Endothelial cell of umbilical vein (primary cell): ENCODE measurements around the gene ZIC4. TPM values are rescaled to one million over a fixed set of nuclear protein-coding genes. Genes with fewer than 3 reads are reported as not detected.

Source experiments
- BruUV-seq: library from RNA; stranded (reverse); fragments of 400-500 nt; replicated peaks from 2 replicates; lab custom pipeline; 2021; lab: Mats Ljungman, UMichigan
- CTCF ChIA-PET: fragments of 300-600, 350-600 bp; sonication (Branson Sonifier 250); formaldehyde crosslinking; loops from one replicate; lab custom pipeline; 2021; ENCODE audit warnings: antibody characterized with exemption, inconsistent platforms; lab: Charles Lee
- POLR2A ChIA-PET: fragments of 300-600, 350-600 bp; sonication (Branson Sonifier 250); formaldehyde crosslinking; loops from one replicate; lab custom pipeline; 2021; ENCODE audit warnings: antibody characterized with exemption, inconsistent platforms; lab: Charles Lee
- DNase-seq: peaks from one replicate; pipeline ENCODE4 v3.0.0-alpha.2; 2011; ENCODE audit warnings: low read depth, low spot score
- FAIRE-seq: peaks from 2 replicates; lab custom pipeline; 2011; peaks lifted over from hg19 to GRCh38; lab: Jason Lieb, UNC
- H2AFZ ChIP-seq: 2 replicates; pipeline ENCODE4 v1.6.0; 2012; ENCODE audit warnings: low read depth, low read length, control low read depth, inconsistent platforms
- H3K27ac ChIP-seq: 2 replicates; pipeline ENCODE4 v1.5.1; 2011; ENCODE audit warnings: low read depth, mild to moderate bottlenecking, control low read depth, low read length, moderate library complexity; ENCODE audit not compliant: insufficient read depth
- H3K27me3 ChIP-seq, 2 experiments: 2 replicates each; pipeline versions ENCODE4 v1.6.0 to v1.6.1; 2011; ENCODE audit warnings: low read length in 2 of 2, mixed read lengths in 1 of 2; ENCODE audit not compliant: control insufficient read depth in 2 of 2, insufficient read depth in 2 of 2
- H3K36me3 ChIP-seq, 2 experiments: 2 replicates in 1 of 2; 3 replicates in 1 of 2; pipeline ENCODE4 v1.5.1; 2011; ENCODE audit warnings: low read length in 2 of 2, mild to moderate bottlenecking in 1 of 2, moderate library complexity in 1 of 2; ENCODE audit not compliant: control insufficient read depth in 2 of 2, insufficient read depth in 2 of 2; ENCODE audit errors: extremely low read depth in 1 of 2
- H3K4me1 ChIP-seq: 3 replicates; pipeline ENCODE4 v1.5.1; 2011; ENCODE audit warnings: mild to moderate bottlenecking, low read length; ENCODE audit not compliant: control insufficient read depth, insufficient read depth; ENCODE audit errors: extremely low read depth
- H3K4me2 ChIP-seq: 2 replicates; pipeline ENCODE4 v1.6.1; 2011; ENCODE audit warnings: low read length, control low read depth, mixed read lengths; ENCODE audit not compliant: insufficient read depth
- H3K4me3 ChIP-seq, 3 experiments: fragments of 200-600 bp in 1 of 3; sonication (generic), shearing (Covaris generic) in 1 of 3; replicated peaks in 1 of 3; 2 replicates each; pipeline ENCODE4 v1.5.1; 2011 to 2016; ENCODE audit warnings: control low read depth in 3 of 3, low read length in 3 of 3, mild to moderate bottlenecking in 2 of 3, inconsistent platforms in 1 of 3, low read depth in 1 of 3, moderate library complexity in 1 of 3; ENCODE audit not compliant: insufficient read depth in 1 of 3
- H3K79me2 ChIP-seq: 2 replicates; pipeline ENCODE4 v1.6.0; 2012; ENCODE audit warnings: low read length, inconsistent platforms; ENCODE audit not compliant: control insufficient read depth, insufficient read depth
- H3K9ac ChIP-seq: replicated peaks from 2 replicates; pipeline ENCODE3; 2011; ENCODE audit warnings: low read length, control low read depth; ENCODE audit not compliant: insufficient read depth; ENCODE audit errors: extremely low read depth
- H3K9me1 ChIP-seq: replicated peaks from 3 replicates; pipeline ENCODE4 v1.6.0; 2011; ENCODE audit warnings: mild to moderate bottlenecking, low read length; ENCODE audit not compliant: control insufficient read depth, insufficient read depth; ENCODE audit errors: extremely low read depth
- H3K9me3 ChIP-seq: replicated peaks from 2 replicates; pipeline ENCODE4 v1.5.1; 2012; ENCODE audit warnings: low read length, inconsistent platforms; ENCODE audit not compliant: control insufficient read depth, insufficient read depth
- H4K20me1 ChIP-seq: replicated peaks from 2 replicates; pipeline ENCODE3; 2011; ENCODE audit warnings: mild to moderate bottlenecking, low read length; ENCODE audit not compliant: control insufficient read depth, insufficient read depth; ENCODE audit errors: extremely low read depth
- EZH2 ChIP-seq: IDR thresholded peaks from 2 replicates; pipeline ENCODE4 v1.6.1; 2012; ENCODE audit warnings: borderline replicate concordance, low read depth, mild to moderate bottlenecking, moderate library complexity, low read length, inconsistent platforms; ENCODE audit not compliant: severe bottlenecking
- GATA2 ChIP-seq: IDR thresholded peaks from 2 replicates; pipeline ENCODE4 v1.7.0; 2011; ENCODE audit warnings: low read depth, mild to moderate bottlenecking, moderate library complexity, mixed read lengths, low read length; ENCODE audit not compliant: insufficient read length, insufficient read depth
- POLR2A ChIP-seq: IDR thresholded peaks from 2 replicates; pipeline ENCODE4 v1.6.1; 2012; ENCODE audit warnings: low read depth, mild to moderate bottlenecking, control low read depth, low read length
- dilution Hi-C: fragments of 300-500 bp; cut with MboI; formaldehyde crosslinking; loops from one replicate; pipeline ENCODE4 v1.15.0; 2019; ENCODE audit warnings: low sequenced_read_pairs; ENCODE audit not compliant: extremely low pct_ligation_motif_present
- intact Hi-C: fragments of 100-400 bp; cut with micrococcal nuclease; formaldehyde crosslinking; loops from one replicate; pipeline ENCODE4 v1.10.0; 2022
- polyA plus RNA-seq, 4 experiments: library from polyadenylated mRNA; depleted of rRNA in 3 of 4; stranded (reverse) in 3 of 4; unstranded in 1 of 4; fragments of >200 nt; gene quantifications; 2 replicates each; pipeline versions ENCODE4 v1.2.1 to v1.2.3, GENCODE V29; 2011 to 2012; ENCODE audit warnings: missing spikeins in 1 of 4
- total RNA-seq: library from RNA; stranded (reverse); gene quantifications from 2 replicates; pipeline ENCODE4 v1.2.3, GENCODE V29; 2021
- TF ChIP-seq, protein P1 (sequence below): IDR thresholded peaks from 2 replicates; pipeline ENCODE4 v1.6.1; 2011; ENCODE audit not compliant: insufficient read depth, insufficient read length

The ZIC4 gene
- total and polyA plus RNA-seq, 2 donors (not counting 3 experiments of a cell fraction or from before 2014, with no cell fraction given) = not detected

GRCh38 chr3:147397155-147397874, 9.0 kb downstream of the ZIC4 start:
- no peaks in the 10 kb centered on the region for H3K9me1 ChIP-seq
- ChIA-PET CTCF (interaction anchor here (0.9 to 1.7 kb wide), 3 partner anchors 8 to 680 kb away, joined by 3 to 5 read pairs (median 3); no protein-coding TSS in a partner anchor), POLR2A (no interaction called here)
- H3K9me3 ChIP-seq = no peaks in the 10 kb centered on the region
- H4K20me1 ChIP-seq = no peaks in the 10 kb centered on the region
- no peak overlapping the region for H3K9ac ChIP-seq
- dilution Hi-C loops = no loop called here
- peaks cover 83 to 95% of the 10 kb centered on the region in 2 experiments for H3K27me3 ChIP-seq
- no peak overlapping the region for H2AFZ ChIP-seq
- peak; percentile 18 for TF ChIP-seq EZH2
- TF ChIP-seq, protein P1, sequence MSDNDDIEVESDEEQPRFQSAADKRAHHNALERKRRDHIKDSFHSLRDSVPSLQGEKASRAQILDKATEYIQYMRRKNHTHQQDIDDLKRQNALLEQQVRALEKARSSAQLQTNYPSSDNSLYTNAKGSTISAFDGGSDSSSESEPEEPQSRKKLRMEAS = no peak
- H3K4me3 ChIP-seq = no peak overlapping the region
- no peak overlapping the region for H3K27ac ChIP-seq
- no peaks in the 10 kb centered on the region for H3K79me2 ChIP-seq
- BruUV-seq = no TSS peak
- no peaks in the 10 kb centered on the region for H3K36me3 ChIP-seq
- intact Hi-C loops = no loop called here
- DNase-seq (no peak), FAIRE-seq (no peak)
- no peak overlapping the region for H3K4me2 ChIP-seq
- H3K4me1 ChIP-seq = peaks cover 4% of the 10 kb centered on the region

DNA sequence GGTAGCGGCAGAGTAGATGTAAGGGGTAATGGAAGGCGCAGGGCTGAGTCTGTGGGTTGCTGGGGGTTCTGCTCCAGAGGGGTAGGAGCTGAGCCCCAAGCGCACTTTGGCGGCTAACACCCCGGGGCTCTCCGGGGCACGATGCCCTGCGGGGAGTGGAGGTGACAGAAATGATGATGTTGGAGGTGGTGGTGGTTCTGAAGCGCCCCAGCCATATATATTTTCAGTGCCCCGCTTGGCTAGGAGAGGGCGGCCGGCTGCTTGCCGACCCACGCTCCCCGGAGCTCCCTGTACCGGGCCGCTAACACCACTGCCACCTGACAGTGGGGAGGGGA, 9.7 kb downstream of the ZIC4 start:
- H3K4me1 ChIP-seq = peaks cover 6% of the 10 kb centered on the region
- H3K9ac ChIP-seq = no peak overlapping the region
- H3K27me3 ChIP-seq = peaks cover 85 to 95% of the 10 kb centered on the region in 2 experiments
- CTCF ChIA-PET = interaction anchor here (0.9 to 1.7 kb wide), 3 partner anchors 8 to 681 kb away, joined by 3 to 5 read pairs (median 3); no protein-coding TSS in a partner anchor
- H3K36me3 ChIP-seq = no peaks in the 10 kb centered on the region
- no peak overlapping the region for H3K27ac ChIP-seq
- no peaks in the 10 kb centered on the region for H3K79me2 ChIP-seq
- H4K20me1 ChIP-seq = no peaks in the 10 kb centered on the region
- no peaks in the 10 kb centered on the region for H3K9me1 ChIP-seq
- BruUV-seq = no TSS peak
- TF ChIP-seq, protein P1 = no peak
- TF ChIP-seq GATA2 (no peak), POLR2A (no peak), EZH2 (peak; percentile 6)
- FAIRE-seq (no peak), DNase-seq (no peak)
- no peak overlapping the region for H3K4me2 ChIP-seq
- POLR2A ChIA-PET = no interaction called here
- dilution Hi-C loops = no loop called here
- H2AFZ ChIP-seq = no peak overlapping the region
- intact Hi-C loops = no loop called here
- no peak overlapping the region for H3K4me3 ChIP-seq
- H3K9me3 ChIP-seq = no peaks in the 10 kb centered on the region
